Body of pancreas (tissue), 4 donors: ENCODE measurements around the gene ARHGEF11. TPM values are rescaled to one million over a fixed set of nuclear protein-coding genes. Genes with fewer than 3 reads are reported as not detected.

Experiments
- ATAC-seq: fragments of 150-250 bp; one replicate; pipeline ENCODE4 v1.9.1; 2016
- DNase-seq, 4 donors: peaks; one replicate each; pipeline ENCODE4 v3.0.0-alpha.2; 2019
- H3K27ac ChIP-seq, 4 donors: fragments of 200-600 bp; sonication (generic); 1 replicate in 3 of 4; 2 replicates in 1 of 4; pipeline versions ENCODE4 v1.5.1 to v1.6.1; 2016 to 2019; ENCODE audit warnings: mild to moderate bottlenecking in 1 of 4, mixed read lengths in 1 of 4, moderate library complexity in 1 of 4
- H3K27me3 ChIP-seq, 2 donors: fragments of 200-600 bp; sonication (generic); one replicate each; pipeline ENCODE4 v1.6.0; 2016; ENCODE audit warnings: mild to moderate bottlenecking in 1 of 2
- H3K36me3 ChIP-seq, 2 donors: fragments of 200-600 bp; sonication (generic); replicated peaks in 1 of 2; 2 replicates each; pipeline ENCODE4 v1.5.1; 2016; ENCODE audit warnings: low read depth in 2 of 2; ENCODE audit not compliant: insufficient read depth in 1 of 2
- H3K4me1 ChIP-seq: fragments of 200-600 bp; sonication (generic); one replicate; pipeline ENCODE4 v1.6.0; 2016
- H3K4me3 ChIP-seq, 2 donors: fragments of 200-600 bp; sonication (generic); 1 replicate in 1 of 2; 2 replicates in 1 of 2; pipeline ENCODE4 v1.5.1; 2016 to 2019
- H3K9me3 ChIP-seq, 3 donors: fragments of 200-600 bp; sonication (generic); 1 replicate in 2 of 3; 2 replicates in 1 of 3; pipeline ENCODE4 v1.5.1; 2016
- CTCF ChIP-seq, 7 experiments: fragments of 450-650 bp in 4 of 7; fragments of 200-600 bp in 3 of 7; sonication (generic) in 3 of 7; IDR thresholded peaks; one replicate each; pipeline ENCODE4 v1.5.1; 2016 to 2019; ENCODE audit warnings: antibody characterized with exemption in 7 of 7
- POLR2A ChIP-seq, 3 donors: fragments of 450-650 bp; IDR thresholded peaks; one replicate each; pipeline ENCODE4 v1.6.1; 2016; ENCODE audit warnings: antibody characterized with exemption in 3 of 3, mild to moderate bottlenecking in 2 of 3
- WGBS, 2 donors: methylation state at CpG; one replicate each; pipeline ENCODE4 v1.1.5; 2017; 5-methylcytosine and 5-hydroxymethylcytosine counted together
- intact Hi-C: fragments of 100-400 bp; cut with DNase I; formaldehyde crosslinking; loops from one replicate; pipeline ENCODE4 v1.15.1; 2023
- total RNA-seq, 2 donors: library from RNA; depleted of rRNA; stranded (reverse); fragments of >200 nt; gene quantifications; one replicate each; pipeline ENCODE4 v1.1.0, GENCODE V29; 2016

Gene ARHGEF11
- total RNA-seq, 2 donors from 2014 or later = 17.9 to 29.7 TPM

- 85 to 89% methylated on average over 9 to 11 of the region's 11 CpGs for WGBS, 2 donors
- Histone ChIP-seq H3K27me3 (no peaks in the 10 kb centered on the region), H3K27ac (no peak overlapping the region), H3K9me3 (no peaks in the 10 kb centered on the region), H3K36me3 (peaks cover 0 to 67% of the 10 kb centered on the region in 2 donors), H3K4me3 (no peak overlapping the region), H3K4me1 (no peaks in the 10 kb centered on the region)
- TF ChIP-seq CTCF (IDR thresholded peaks at IDR 0.05) (no peak), POLR2A (IDR thresholded peaks at IDR 0.05) (no peak)
- intact Hi-C loops = no loop called here
- DNase-seq = no peak
- no peak for ATAC-seq
Measured at GRCh38 chr1:156945881-156946661, 99.5 kb downstream of the ARHGEF11 start.

- no peak overlapping the region for H3K4me3 ChIP-seq
- no peak for ATAC-seq
- peaks cover 0 to 63% of the 10 kb centered on the region in 2 donors for H3K36me3 ChIP-seq
- TF ChIP-seq POLR2A (IDR thresholded peaks at IDR 0.05) (no peak), CTCF (IDR thresholded peaks at IDR 0.05) (no peak)
- no peaks in the 10 kb centered on the region for H3K9me3 ChIP-seq
- H3K4me1 ChIP-seq = no peaks in the 10 kb centered on the region
- WGBS, 2 donors = 90 to 93% methylated on average over 7 to 8 of the region's 8 CpGs
- intact Hi-C loops = no loop called here
- H3K27ac ChIP-seq = no peak overlapping the region
- H3K27me3 ChIP-seq = no peaks in the 10 kb centered on the region
- no peak for DNase-seq
Measured at GRCh38 chr1:156944848-156945247, 100.7 kb downstream of the ARHGEF11 start.

- H3K27ac ChIP-seq = no peak overlapping the region
- no peaks in the 10 kb centered on the region for H3K27me3 ChIP-seq
- intact Hi-C loops = no loop called here
- 95 to 100% methylated on average over 1 of the region's 1 CpG for WGBS, 2 donors
- TF ChIP-seq CTCF (IDR thresholded peaks at IDR 0.05) (no peak), POLR2A (IDR thresholded peaks at IDR 0.05) (no peak)
- no peaks in the 10 kb centered on the region for H3K9me3 ChIP-seq
- H3K4me3 ChIP-seq = no peak overlapping the region
- ATAC-seq (no peak), DNase-seq (no peak)
- no peaks in the 10 kb centered on the region for H3K4me1 ChIP-seq
- H3K36me3 ChIP-seq = peaks cover 0 to 64% of the 10 kb centered on the region in 2 donors
Measured at GRCh38 chr1:156944268-156944667, 101.3 kb downstream of the ARHGEF11 start.

- Histone ChIP-seq H3K4me3 (no peak overlapping the region), H3K27me3 (no peaks in the 10 kb centered on the region), H3K4me1 (no peaks in the 10 kb centered on the region), H3K9me3 (no peaks in the 10 kb centered on the region), H3K27ac (no peak overlapping the region), H3K36me3 (peaks cover 0 to 63% of the 10 kb centered on the region in 2 donors)
- intact Hi-C loops = no loop called here
- no peak for DNase-seq
- WGBS, 2 donors = 85% methylated on average over 3 of the region's 3 CpGs; no CpG with 5 or more reads in 1 of the 2 donors
- TF ChIP-seq POLR2A (IDR thresholded peaks at IDR 0.05) = no peak
- TF ChIP-seq CTCF (IDR thresholded peaks at IDR 0.05) = no peak
- no peak for ATAC-seq
Measured at GRCh38 chr1:156943756-156944155, 101.8 kb downstream of the ARHGEF11 start.

GRCh38 chr1:156942576-156942975 lies 103.0 kb downstream of the ARHGEF11 start:
- Histone ChIP-seq H3K36me3 (peaks cover 0 to 57% of the 10 kb centered on the region in 2 donors), H3K27me3 (no peaks in the 10 kb centered on the region), H3K27ac (no peak overlapping the region), H3K4me3 (no peak overlapping the region), H3K4me1 (no peaks in the 10 kb centered on the region), H3K9me3 (no peaks in the 10 kb centered on the region)
- ATAC-seq (no peak), DNase-seq (no peak)
- WGBS, 2 donors = 89 to 92% methylated on average over 7 of the region's 7 CpGs
- no peak for TF ChIP-seq POLR2A (IDR thresholded peaks at IDR 0.05)
- no peak for TF ChIP-seq CTCF (IDR thresholded peaks at IDR 0.05)
- intact Hi-C loops = no loop called here
